SK-N-SH treated with all-trans-retinoic acid at 6 μM for 48 hours (cell line): Measurements from ENCODE around the gene CASS4.

ENCODE experiments used
- ATAC-seq: fragments of 200-7000 bp; cut with Tn5 transposase; 3 replicates; pipeline ENCODE4 v1.9.1; 2020; ENCODE audit warnings: mild to moderate bottlenecking, moderate library complexity
- BACH2 ChIP-seq: fragments of 250-450 bp; sonication (Bioruptor Pico); IDR thresholded peaks from 2 replicates; pipeline ENCODE4 v1.9.0; 2021; ENCODE audit warnings: mild to moderate bottlenecking, borderline replicate concordance
- CSDC2 ChIP-seq: fragments of 250-450 bp; sonication (Bioruptor Pico); IDR thresholded peaks from 2 replicates; pipeline ENCODE4 v1.5.0; 2020; ENCODE audit warnings: mild to moderate bottlenecking, moderate library complexity
- CSRNP3 ChIP-seq: fragments of 250-450 bp; sonication (Bioruptor Pico); IDR thresholded peaks from 2 replicates; pipeline ENCODE4 v1.5.1; 2021; ENCODE audit warnings: mild to moderate bottlenecking, moderate library complexity
- GLIS3 ChIP-seq: fragments of 250-450 bp; sonication (Bioruptor Pico); IDR thresholded peaks from 2 replicates; pipeline ENCODE4 v1.5.0; 2020; ENCODE audit warnings: mild to moderate bottlenecking, moderate library complexity
- PATZ1 ChIP-seq: fragments of 250-450 bp; sonication (Bioruptor Pico); IDR thresholded peaks from 2 replicates; pipeline ENCODE4 v1.8.0; 2020; ENCODE audit warnings: mild to moderate bottlenecking, moderate library complexity, borderline replicate concordance
- POU6F1 ChIP-seq: fragments of 250-450 bp; sonication (Bioruptor Pico); IDR thresholded peaks from 2 replicates; pipeline ENCODE4 v1.8.0; 2021; ENCODE audit warnings: low read depth, mild to moderate bottlenecking, moderate library complexity, borderline replicate concordance
- PPARA ChIP-seq: fragments of 250-450 bp; sonication (Bioruptor Pico); IDR thresholded peaks from 2 replicates; pipeline ENCODE4 v1.5.0; 2020; ENCODE audit warnings: mild to moderate bottlenecking, borderline replicate concordance
- SNAI2 ChIP-seq: fragments of 250-450 bp; sonication (Bioruptor Pico); IDR thresholded peaks from 2 replicates; pipeline ENCODE4 v1.5.0; 2020; ENCODE audit warnings: mild to moderate bottlenecking, moderate library complexity
- TCF4 ChIP-seq: fragments of 250-450 bp; sonication (Bioruptor Pico); IDR thresholded peaks from 2 replicates; pipeline ENCODE4 v1.8.0; 2021; ENCODE audit warnings: mild to moderate bottlenecking, moderate library complexity, borderline replicate concordance
- TOX ChIP-seq: fragments of 250-450 bp; sonication (Bioruptor Pico); IDR thresholded peaks from 2 replicates; pipeline ENCODE4 v1.8.0; 2021; ENCODE audit warnings: mild to moderate bottlenecking, moderate library complexity, borderline replicate concordance
- ZC3H10 ChIP-seq: fragments of 250-450 bp; sonication (Bioruptor Pico); IDR thresholded peaks from 2 replicates; pipeline ENCODE4 v1.5.1; 2021; ENCODE audit warnings: mild to moderate bottlenecking, moderate library complexity
- ZFP3 ChIP-seq: fragments of 250-450 bp; sonication (Bioruptor Pico); IDR thresholded peaks from 2 replicates; pipeline ENCODE4 v1.5.0; 2020; ENCODE audit warnings: mild to moderate bottlenecking, moderate library complexity
- ZFP30 ChIP-seq: fragments of 450-650 bp; formaldehyde crosslinking; IDR thresholded peaks from 2 replicates; pipeline ENCODE4 v1.5.0; 2022; ENCODE audit warnings: mild to moderate bottlenecking, moderate library complexity
- ZNF565 ChIP-seq: fragments of 450-650 bp; formaldehyde crosslinking; conservative IDR thresholded peaks from 2 replicates; pipeline ENCODE4 v1.5.0; 2020; ENCODE audit warnings: low read depth, mild to moderate bottlenecking, moderate library complexity
- ZNF70 ChIP-seq: fragments of 450-650 bp; formaldehyde crosslinking; IDR thresholded peaks from 2 replicates; pipeline ENCODE4 v1.5.0; 2020; ENCODE audit warnings: mild to moderate bottlenecking, moderate library complexity
- TF ChIP-seq, protein P1 (sequence below): fragments of 250-450 bp; sonication (Bioruptor Pico); IDR thresholded peaks from 2 replicates; pipeline ENCODE4 v1.5.1; 2020; ENCODE audit warnings: low read depth, mild to moderate bottlenecking, moderate library complexity

Gene CASS4

DNA sequence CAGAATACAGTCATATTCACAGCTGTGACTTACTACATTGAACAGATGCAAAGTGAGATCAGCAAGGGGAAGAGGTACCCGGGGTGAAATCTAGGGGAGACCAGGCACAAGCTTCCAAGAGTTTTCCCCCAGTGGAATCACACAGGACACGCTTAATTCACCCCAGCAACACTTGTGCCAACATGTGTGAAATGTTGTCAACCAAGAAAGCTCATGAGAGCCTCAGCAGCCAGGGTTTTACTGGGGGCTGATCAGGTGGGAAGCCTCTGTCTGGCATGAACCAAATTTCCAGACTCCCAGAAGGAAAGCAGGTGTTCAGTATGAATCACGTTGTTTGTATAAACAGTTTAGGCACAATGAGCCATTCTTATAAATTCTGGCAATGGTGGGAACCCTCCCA lies 49.5 kb downstream of the CASS4 start:
- TF ChIP-seq ZFP3 (CRISPR knock-in tag) (no peak), CSRNP3 (CRISPR knock-in tag) (no peak), ZNF565 (CRISPR knock-in tag) (no peak), ZC3H10 (no peak), ZFP30 (CRISPR knock-in tag) (no peak), GLIS3 (no peak), PATZ1 (CRISPR knock-in tag) (no peak), POU6F1 (CRISPR knock-in tag) (no peak), TCF4 (CRISPR knock-in tag) (no peak), ZNF70 (no peak), BACH2 (CRISPR knock-in tag) (no peak), TOX (CRISPR knock-in tag) (no peak)
- TF ChIP-seq, protein P1, sequence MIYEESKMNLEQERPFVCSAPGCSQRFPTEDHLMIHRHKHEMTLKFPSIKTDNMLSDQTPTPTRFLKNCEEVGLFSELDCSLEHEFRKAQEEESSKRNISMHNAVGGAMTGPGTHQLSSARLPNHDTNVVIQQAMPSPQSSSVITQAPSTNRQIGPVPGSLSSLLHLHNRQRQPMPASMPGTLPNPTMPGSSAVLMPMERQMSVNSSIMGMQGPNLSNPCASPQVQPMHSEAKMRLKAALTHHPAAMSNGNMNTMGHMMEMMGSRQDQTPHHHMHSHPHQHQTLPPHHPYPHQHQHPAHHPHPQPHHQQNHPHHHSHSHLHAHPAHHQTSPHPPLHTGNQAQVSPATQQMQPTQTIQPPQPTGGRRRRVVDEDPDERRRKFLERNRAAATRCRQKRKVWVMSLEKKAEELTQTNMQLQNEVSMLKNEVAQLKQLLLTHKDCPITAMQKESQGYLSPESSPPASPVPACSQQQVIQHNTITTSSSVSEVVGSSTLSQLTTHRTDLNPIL (CRISPR knock-in tag): no peak
- no peak for ATAC-seq

- TF ChIP-seq PPARA (CRISPR knock-in tag): no peak
- no peak for TF ChIP-seq CSRNP3 (CRISPR knock-in tag)
- no peak for TF ChIP-seq PATZ1 (CRISPR knock-in tag)
- TF ChIP-seq CSDC2 (CRISPR knock-in tag): no peak
- TF ChIP-seq ZFP3 (CRISPR knock-in tag): no peak
- no peak for TF ChIP-seq POU6F1 (CRISPR knock-in tag)
- TF ChIP-seq ZC3H10: no peak
- no peak for TF ChIP-seq SNAI2 (CRISPR knock-in tag)
- TF ChIP-seq ZNF70: no peak
- TF ChIP-seq, protein P1 (CRISPR knock-in tag): no peak
- ATAC-seq: no peak
These were observed 51.4 kb downstream of the CASS4 start for GRCh38 chr20:56463428-56463827.
